ENCODE results near the gene SLC18B1. TPM values are rescaled to one million over a fixed set of nuclear protein-coding genes. Genes with fewer than 3 reads are reported as not detected.

The SLC18B1 gene
- total and polyA plus RNA-seq, 9 donors = 3.2 to 15.2 (median 9.7) TPM

DNA sequence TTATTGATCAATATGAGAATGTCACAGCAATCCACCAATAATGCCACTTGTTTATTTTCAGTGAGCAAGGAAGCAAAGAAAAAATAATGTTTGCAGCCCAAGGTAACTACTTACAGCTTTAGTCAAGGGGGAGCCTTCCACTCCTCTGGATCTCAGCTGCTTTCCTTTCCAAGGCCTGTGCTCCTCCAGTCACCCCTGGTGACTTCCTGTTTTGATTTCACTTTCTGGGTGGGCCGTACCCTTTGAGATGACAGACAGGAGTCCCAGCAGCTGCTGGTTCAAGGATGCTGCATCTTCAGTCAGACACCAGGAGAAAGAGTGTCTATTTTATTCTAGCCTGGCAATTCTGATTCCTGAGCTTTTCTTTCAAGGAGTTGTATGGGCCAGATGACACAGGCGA, 35.2 kb downstream of the SLC18B1 start:
- no peaks in the 10 kb centered on the region for H3K27me3 ChIP-seq
- WGBS, 3 donors = 28 to 40% (median 35%) methylated on average over 2 of the region's 2 CpGs
- no peak overlapping the region for H3K27ac ChIP-seq
- TF ChIP-seq EP300 (IDR thresholded peaks at IDR 0.05) (no peak), POLR2A (IDR thresholded peaks at IDR 0.05) (no peak)
- TF ChIP-seq, protein P1, sequence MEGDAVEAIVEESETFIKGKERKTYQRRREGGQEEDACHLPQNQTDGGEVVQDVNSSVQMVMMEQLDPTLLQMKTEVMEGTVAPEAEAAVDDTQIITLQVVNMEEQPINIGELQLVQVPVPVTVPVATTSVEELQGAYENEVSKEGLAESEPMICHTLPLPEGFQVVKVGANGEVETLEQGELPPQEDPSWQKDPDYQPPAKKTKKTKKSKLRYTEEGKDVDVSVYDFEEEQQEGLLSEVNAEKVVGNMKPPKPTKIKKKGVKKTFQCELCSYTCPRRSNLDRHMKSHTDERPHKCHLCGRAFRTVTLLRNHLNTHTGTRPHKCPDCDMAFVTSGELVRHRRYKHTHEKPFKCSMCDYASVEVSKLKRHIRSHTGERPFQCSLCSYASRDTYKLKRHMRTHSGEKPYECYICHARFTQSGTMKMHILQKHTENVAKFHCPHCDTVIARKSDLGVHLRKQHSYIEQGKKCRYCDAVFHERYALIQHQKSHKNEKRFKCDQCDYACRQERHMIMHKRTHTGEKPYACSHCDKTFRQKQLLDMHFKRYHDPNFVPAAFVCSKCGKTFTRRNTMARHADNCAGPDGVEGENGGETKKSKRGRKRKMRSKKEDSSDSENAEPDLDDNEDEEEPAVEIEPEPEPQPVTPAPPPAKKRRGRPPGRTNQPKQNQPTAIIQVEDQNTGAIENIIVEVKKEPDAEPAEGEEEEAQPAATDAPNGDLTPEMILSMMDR (IDR thresholded peaks at IDR 0.05) = no peak
- no peak for DNase-seq
- no peaks in the 10 kb centered on the region for H3K9me3 ChIP-seq
- intact Hi-C loops (cut with DNase I) = no loop called here
- no peaks in the 10 kb centered on the region for H3K4me1 ChIP-seq (ENCODE audit: insufficient read depth)
- H3K36me3 ChIP-seq = no peaks in the 10 kb centered on the region
- H3K4me3 ChIP-seq = no peak overlapping the region

GRCh38 chr6:132760256-132760655, 38.2 kb downstream of the SLC18B1 start:
- Histone ChIP-seq H3K27me3 (no peaks in the 10 kb centered on the region), H3K4me3 (no peak overlapping the region), H3K4me1 (ENCODE audit: insufficient read depth) (no peaks in the 10 kb centered on the region), H3K9me3 (no peaks in the 10 kb centered on the region), H3K36me3 (no peaks in the 10 kb centered on the region), H3K27ac (no peak overlapping the region)
- DNase-seq = no peak
- TF ChIP-seq EP300 (IDR thresholded peaks at IDR 0.05) = no peak
- no peak for TF ChIP-seq POLR2A (IDR thresholded peaks at IDR 0.05)
- TF ChIP-seq, protein P1 (IDR thresholded peaks at IDR 0.05) = no peak
- WGBS, 3 donors = 91 to 95% (median 93%) methylated on average over 3 of the region's 3 CpGs
- intact Hi-C loops (cut with DNase I) = no loop called here

GRCh38 chr6:132758689-132759088, 39.7 kb downstream of the SLC18B1 start:
- no peaks in the 10 kb centered on the region for H3K27me3 ChIP-seq
- no peak overlapping the region for H3K4me3 ChIP-seq
- no peak overlapping the region for H3K27ac ChIP-seq
- H3K36me3 ChIP-seq = no peaks in the 10 kb centered on the region
- no peak for DNase-seq
- WGBS, 3 donors = 90 to 92% (median 91%) methylated on average over 2 of the region's 2 CpGs
- H3K4me1 ChIP-seq (ENCODE audit: insufficient read depth) = no peaks in the 10 kb centered on the region
- intact Hi-C loops (cut with DNase I) = no loop called here
- TF ChIP-seq, protein P1 (IDR thresholded peaks at IDR 0.05) = no peak
- no peak for TF ChIP-seq POLR2A (IDR thresholded peaks at IDR 0.05)
- TF ChIP-seq EP300 (IDR thresholded peaks at IDR 0.05) = no peak
- no peaks in the 10 kb centered on the region for H3K9me3 ChIP-seq

- intact Hi-C loops (cut with DNase I) = no loop called here
- H3K36me3 ChIP-seq = no peaks in the 10 kb centered on the region
- H3K27ac ChIP-seq = no peak overlapping the region
- no peaks in the 10 kb centered on the region for H3K4me1 ChIP-seq (ENCODE audit: insufficient read depth)
- no peak overlapping the region for H3K4me3 ChIP-seq
- whole genome bisulfite sequencing, 3 donors = 57 to 62% (median 57%) methylated on average over 1 of the region's 1 CpG
- TF ChIP-seq, protein P1 (IDR thresholded peaks at IDR 0.05) = no peak
- TF ChIP-seq EP300 (IDR thresholded peaks at IDR 0.05) = no peak
- TF ChIP-seq POLR2A (IDR thresholded peaks at IDR 0.05) = no peak
- H3K9me3 ChIP-seq = no peaks in the 10 kb centered on the region
- H3K27me3 ChIP-seq = no peaks in the 10 kb centered on the region
- no peak for DNase-seq
Observed at GRCh38 chr6:132752255-132752654, 46.2 kb downstream of the SLC18B1 start.
